ENCODE results near the gene ASGR1.
A peak's percentile ranks its signal among the peaks of the same experiment; 100 is the strongest.

DNA sequence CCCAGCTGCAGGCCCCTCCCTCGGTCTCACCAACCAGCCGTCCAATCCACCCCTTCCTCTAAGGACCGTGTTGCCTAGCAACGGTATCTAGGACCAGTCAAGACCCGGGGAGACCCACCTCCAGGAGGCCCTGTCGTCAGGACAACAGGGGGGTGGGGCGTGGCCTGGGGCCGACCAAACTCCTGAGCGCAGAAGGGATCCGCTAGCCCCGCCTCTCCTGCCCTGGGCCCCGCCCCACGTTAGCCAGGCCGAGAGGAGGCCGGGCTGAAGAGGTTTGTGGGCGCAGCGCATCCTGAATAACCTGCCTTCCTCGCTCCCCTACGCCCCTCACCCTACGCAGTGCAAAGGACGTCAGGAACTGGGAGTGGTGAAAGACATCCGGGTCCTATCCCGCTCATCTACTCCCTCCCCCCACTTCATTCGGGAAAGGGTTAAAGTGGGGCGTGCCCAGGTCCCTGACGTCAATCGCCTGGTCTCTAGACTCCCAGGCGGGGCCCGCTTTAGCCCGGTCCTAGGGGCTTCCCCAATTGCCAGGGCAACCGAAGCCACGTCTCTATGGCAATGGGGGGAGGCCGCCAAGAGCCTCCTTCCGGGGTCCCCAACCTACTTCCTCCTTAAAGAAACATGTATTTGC, 25.8 kb upstream of the ASGR1 start:
- TF ChIP-seq EP300 (IDR thresholded peaks at IDR 0.05) (peak; percentile 35), POLR2A (IDR thresholded peaks at IDR 0.05) (no peak), CTCF (IDR thresholded peaks at IDR 0.05) (no peak), POLR2AphosphoS5 (IDR thresholded peaks at IDR 0.05) (peak in 1 of 3 donors; percentile 51)

Measured in stomach (tissue), 4 donors.